ENCODE measurements around the gene ZNRF2. TPM values are rescaled to one million over a fixed set of nuclear protein-coding genes. Genes with fewer than 3 reads are reported as not detected.

The ZNRF2 gene
- total and polyA plus RNA-seq, 2 of the 13 experiments (the other 11 are each of a cell fraction or from before 2014, with no cell fraction given) = 3.5 to 7.7 TPM

DNA sequence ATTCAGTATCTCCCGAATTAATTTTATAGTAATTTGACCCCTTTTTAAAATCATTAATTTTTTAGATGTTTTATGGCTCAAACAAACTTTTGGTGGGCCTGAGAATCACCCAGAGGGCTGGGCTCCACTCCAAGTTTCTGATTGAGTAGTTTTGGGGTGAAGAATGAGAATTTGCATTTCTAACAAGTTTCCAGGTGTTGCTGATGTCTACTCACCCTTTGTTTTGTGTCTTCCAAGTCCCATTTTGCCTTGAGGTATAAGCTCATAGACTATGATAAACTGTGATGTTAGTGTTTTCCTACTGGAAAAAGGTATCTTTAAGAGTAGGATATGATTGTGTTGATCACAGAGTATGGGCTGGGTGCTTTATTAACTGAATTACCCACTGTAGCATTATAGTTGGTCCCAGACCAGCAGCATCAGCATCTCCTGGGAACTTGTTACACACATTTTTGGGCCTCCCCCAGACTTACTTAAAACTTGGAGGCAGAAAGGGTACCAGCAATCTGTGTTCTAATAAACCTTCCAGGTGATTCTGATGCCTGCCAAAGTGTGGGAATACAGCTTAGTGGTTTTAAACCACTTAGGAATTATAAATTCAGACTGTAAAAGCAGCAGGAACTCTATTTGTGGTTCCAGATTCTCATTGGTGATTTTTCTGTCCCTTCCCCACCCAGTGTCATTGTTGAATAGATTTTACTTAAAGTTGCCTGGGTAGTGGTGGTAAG lies 19.1 kb downstream of the ZNRF2 start (continued):
- no peak for TF ChIP-seq MEIS2 (CRISPR knock-in tag; IDR thresholded peaks at IDR 0.05)
- TF ChIP-seq, protein P1, sequence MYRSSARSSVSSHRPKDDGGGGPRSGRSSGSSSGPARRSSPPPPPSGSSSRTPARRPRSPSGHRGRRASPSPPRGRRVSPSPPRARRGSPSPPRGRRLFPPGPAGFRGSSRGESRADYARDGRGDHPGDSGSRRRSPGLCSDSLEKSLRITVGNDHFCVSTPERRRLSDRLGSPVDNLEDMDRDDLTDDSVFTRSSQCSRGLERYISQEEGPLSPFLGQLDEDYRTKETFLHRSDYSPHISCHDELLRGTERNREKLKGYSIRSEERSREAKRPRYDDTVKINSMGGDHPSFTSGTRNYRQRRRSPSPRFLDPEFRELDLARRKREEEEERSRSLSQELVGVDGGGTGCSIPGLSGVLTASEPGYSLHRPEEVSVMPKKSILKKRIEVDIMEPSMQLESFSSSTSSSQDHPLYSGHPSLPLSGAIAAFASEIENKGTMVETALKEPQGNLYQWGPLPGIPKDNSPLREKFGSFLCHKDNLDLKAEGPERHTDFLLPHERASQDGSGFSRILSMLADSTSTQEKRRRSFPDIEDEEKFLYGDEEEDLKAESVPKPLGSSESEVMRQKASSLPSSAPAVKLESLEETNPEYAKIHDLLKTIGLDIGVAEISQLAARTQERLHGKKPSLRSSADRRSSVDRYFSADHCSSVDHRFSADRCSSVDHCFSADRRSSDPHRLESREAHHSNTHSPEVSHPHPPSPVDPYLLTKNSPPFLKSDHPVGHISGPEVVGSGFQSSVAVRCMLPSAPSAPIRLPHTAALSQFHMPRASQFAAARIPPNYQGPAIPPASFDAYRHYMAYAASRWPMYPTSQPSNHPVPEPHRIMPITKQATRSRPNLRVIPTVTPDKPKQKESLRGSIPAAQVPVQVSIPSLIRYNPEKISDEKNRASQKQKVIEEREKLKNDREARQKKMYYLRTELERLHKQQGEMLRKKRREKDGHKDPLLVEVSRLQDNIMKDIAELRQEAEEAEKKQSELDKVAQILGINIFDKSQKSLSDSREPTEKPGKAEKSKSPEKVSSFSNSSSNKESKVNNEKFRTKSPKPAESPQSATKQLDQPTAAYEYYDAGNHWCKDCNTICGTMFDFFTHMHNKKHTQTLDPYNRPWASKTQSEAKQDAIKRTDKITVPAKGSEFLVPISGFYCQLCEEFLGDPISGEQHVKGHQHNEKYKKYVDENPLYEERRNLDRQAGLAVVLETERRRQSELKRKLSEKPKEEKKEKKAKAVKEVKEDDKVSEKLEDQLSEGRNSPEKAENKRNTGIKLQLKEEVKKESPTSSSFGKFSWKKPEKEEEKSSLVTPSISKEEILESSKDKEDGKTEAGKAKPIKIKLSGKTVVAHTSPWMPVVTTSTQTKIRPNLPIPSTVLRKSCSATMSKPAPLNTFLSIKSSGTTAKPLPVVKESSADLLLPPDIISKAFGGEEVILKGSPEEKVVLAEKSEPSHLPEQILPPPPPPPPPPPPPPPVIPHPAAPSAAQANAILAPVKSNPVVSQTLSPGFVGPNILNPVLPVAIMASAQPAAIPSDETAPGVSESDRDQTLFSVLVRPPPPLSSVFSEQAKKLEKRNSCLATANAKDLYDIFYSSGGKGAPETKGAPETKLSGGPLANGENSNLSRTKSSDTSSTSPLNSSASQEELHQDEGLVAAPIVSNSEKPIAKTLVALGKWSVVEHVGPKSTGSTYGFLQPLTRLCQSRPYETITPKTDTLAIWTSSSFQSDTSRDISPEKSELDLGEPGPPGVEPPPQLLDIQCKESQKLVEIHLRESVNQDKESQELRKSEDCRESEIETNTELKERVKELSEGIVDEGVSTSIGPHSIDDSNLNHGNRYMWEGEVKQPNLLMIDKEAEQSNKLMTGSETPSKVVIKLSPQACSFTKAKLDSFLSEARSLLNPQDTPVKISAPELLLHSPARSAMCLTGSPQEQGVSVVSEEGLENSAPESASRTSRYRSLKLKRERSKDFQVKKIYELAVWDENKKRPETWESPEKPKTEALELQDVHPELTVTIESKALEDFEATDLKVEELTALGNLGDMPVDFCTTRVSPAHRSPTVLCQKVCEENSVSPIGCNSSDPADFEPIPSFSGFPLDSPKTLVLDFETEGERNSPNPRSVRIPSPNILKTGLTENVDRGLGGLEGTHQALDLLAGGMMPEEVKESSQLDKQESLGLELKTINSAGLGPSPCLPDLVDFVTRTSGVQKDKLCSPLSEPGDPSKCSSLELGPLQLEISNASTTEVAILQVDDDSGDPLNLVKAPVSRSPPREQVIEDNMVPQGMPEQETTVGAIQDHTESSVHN (CRISPR knock-in tag; IDR thresholded peaks at IDR 0.05) = no peak

All from HepG2 (cell line).